GM12878 (cell line): ENCODE results near the gene TIPARP. TPM values are rescaled to one million over a fixed set of nuclear protein-coding genes. Genes with fewer than 3 reads are reported as not detected.

Experiments
- ATAC-seq: fragments of 200-7000 bp; cut with Tn5 transposase; 3 replicates; pipeline ENCODE4 v1.9.1; 2020; ENCODE audit warnings: mild to moderate bottlenecking, moderate library complexity
- BruUV-seq: library from RNA; stranded (reverse); fragments of 400-500 nt; replicated peaks from 2 replicates; lab custom pipeline; 2021; lab: Mats Ljungman, UMichigan
- CTCF ChIA-PET: fragments of 300-600 bp; sonication (Branson Sonifier 250); formaldehyde crosslinking; extraction: SDS; loops from one replicate; lab custom pipeline; 2021; ENCODE audit warnings: inconsistent platforms; lab: Yijun Ruan, JAX
- POLR2A ChIA-PET: fragments of 350-600 bp; formaldehyde crosslinking; extraction: SDS; loops from one replicate; lab custom pipeline; 2021; ENCODE audit warnings: inconsistent platforms; lab: Charles Lee
- RAD21 ChIA-PET: fragments of 300-600 bp; sonication (Branson Sonifier 250); formaldehyde crosslinking; loops from one replicate; lab custom pipeline; 2023; ENCODE audit warnings: antibody characterized with exemption; ENCODE audit not compliant: unreplicated experiment; lab: Charles Lee
- SMC1A ChIA-PET: fragments of 300-600 bp; sonication (Branson Sonifier 250); formaldehyde crosslinking; loops from one replicate; lab custom pipeline; 2023; ENCODE audit not compliant: unreplicated experiment, uncharacterized antibody; lab: Charles Lee
- DNase-seq: peaks from one replicate; pipeline ENCODE4 v3.0.0-alpha.2; 2011; ENCODE audit warnings: low read depth, low spot score
- FAIRE-seq: peaks from 3 replicates; lab custom pipeline; 2011; peaks lifted over from hg19 to GRCh38; lab: Jason Lieb, UNC
- H2AFZ ChIP-seq: 2 replicates; pipeline ENCODE4 v1.6.0; 2011; ENCODE audit warnings: low read depth, low read length, control low read depth; ENCODE audit not compliant: control insufficient read depth
- H3K27ac ChIP-seq: 2 replicates; pipeline ENCODE4 v1.5.1; 2011; ENCODE audit warnings: control low read depth; ENCODE audit not compliant: control insufficient read depth, insufficient read depth
- H3K27me3 ChIP-seq, 2 experiments: replicated peaks in 1 of 2; 2 replicates each; pipeline versions ENCODE4 v1.6.0 to v1.6.1; 2011; ENCODE audit warnings: low read length in 1 of 2; ENCODE audit not compliant: control insufficient read depth in 2 of 2, insufficient read depth in 2 of 2
- H3K36me3 ChIP-seq, 2 experiments: 2 replicates each; pipeline ENCODE4 v1.5.1; 2011; ENCODE audit warnings: low read length in 1 of 2; ENCODE audit not compliant: control insufficient read depth in 2 of 2, insufficient read depth in 2 of 2
- H3K4me1 ChIP-seq: 2 replicates; pipeline ENCODE4 v1.6.1; 2011; ENCODE audit warnings: mild to moderate bottlenecking, low read length, moderate library complexity, mixed read lengths; ENCODE audit not compliant: control insufficient read depth, insufficient read depth
- H3K4me2 ChIP-seq: 2 replicates; pipeline ENCODE4 v1.6.0; 2011; ENCODE audit warnings: control low read depth; ENCODE audit not compliant: control insufficient read depth, insufficient read depth
- H3K4me3 ChIP-seq: fragments of 200-600 bp; sonication (generic); 2 replicates; pipeline ENCODE4 v1.5.1; 2016
- H3K79me2 ChIP-seq: 2 replicates; pipeline ENCODE4 v1.6.0; 2011; ENCODE audit warnings: low read length; ENCODE audit not compliant: control insufficient read depth, insufficient read depth
- H3K9ac ChIP-seq: 2 replicates; pipeline ENCODE4 v1.8.0; 2011; ENCODE audit warnings: low read length, control low read depth, mixed read lengths; ENCODE audit not compliant: control insufficient read depth, insufficient read depth
- H3K9me3 ChIP-seq: replicated peaks from 3 replicates; pipeline ENCODE4 v1.5.1; 2011; ENCODE audit warnings: mild to moderate bottlenecking, low read length; ENCODE audit not compliant: control insufficient read depth, insufficient read depth
- H4K20me1 ChIP-seq: 2 replicates; pipeline ENCODE4 v1.6.0; 2011; ENCODE audit not compliant: control insufficient read depth, insufficient read depth
- RELA ChIP-seq: fragments of 450-650 bp; IDR thresholded peaks from 2 replicates; pipeline ENCODE4 v1.8.0; 2014; ENCODE audit warnings: borderline replicate concordance; ENCODE audit not compliant: partially characterized antibody
- TCF7 ChIP-seq: IDR thresholded peaks from 2 replicates; pipeline ENCODE4 v1.6.1; 2014; ENCODE audit warnings: antibody characterized with exemption, borderline replicate concordance
- YY1 ChIP-seq: IDR thresholded peaks from 2 replicates; pipeline ENCODE4 v1.6.1; 2011; ENCODE audit warnings: low read depth, mild to moderate bottlenecking, low read length
- ZNF217 ChIP-seq: fragments of 450-650 bp; IDR thresholded peaks from 2 replicates; pipeline ENCODE4 v1.6.1; 2017; ENCODE audit warnings: antibody characterized with exemption, mild to moderate bottlenecking
- ZNF687 ChIP-seq: fragments of 450-650 bp; IDR thresholded peaks from 2 replicates; pipeline ENCODE4 v1.6.1; 2017; ENCODE audit warnings: mild to moderate bottlenecking, moderate library complexity
- WGBS: methylation state at CpG from one replicate; pipeline ENCODE4 v1.1.6; 2016; ENCODE audit warnings: low lambda C conversion rate; ENCODE audit not compliant: insufficient replicate concordance, insufficient coverage; ENCODE audit errors: missing lambda C conversion rate; 5-methylcytosine and 5-hydroxymethylcytosine counted together
- in situ Hi-C: fragments of 300-500 bp; cut with MboI; formaldehyde crosslinking; loops from 9 replicates; pipeline ENCODE4 v1.14.3; 2018; ENCODE audit warnings: mixed read lengths
- intact Hi-C: fragments of 100-400 bp; cut with micrococcal nuclease; formaldehyde crosslinking; loops from one replicate; pipeline ENCODE4 v1.14.2; 2022; ENCODE audit not compliant: unreplicated experiment
- polyA plus RNA-seq, 11 experiments: library from polyadenylated mRNA; depleted of rRNA in 4 of 11; unstranded in 6 of 11; stranded (reverse) in 5 of 11; fragments of >200 nt; fragmentation: Nextera tagmentation in 4 of 11; fragmentation: Illumina TruSeq in 1 of 11; extraction: Ambion mirVana in 4 of 11; extraction: Trizol in 1 of 11; gene quantifications; 1 replicate in 1 of 11; 2 replicates in 10 of 11; pipeline versions ENCODE4 v1.2.1 to v1.2.3, GENCODE V29; 2011 to 2016; ENCODE audit warnings: inconsistent platforms in 2 of 11, missing spikeins in 2 of 11, low read depth in 1 of 11
- total RNA-seq, 4 experiments: library from RNA; depleted of rRNA in 3 of 4; stranded (reverse); fragments of >200 nt in 3 of 4; fragmentation: Illumina TruSeq in 1 of 4; extraction: Trizol in 1 of 4; gene quantifications; 2 replicates each; pipeline versions ENCODE4 v1.2.1 to v1.2.3, GENCODE V29; 2013 to 2021

Gene TIPARP
- total and polyA plus RNA-seq, 10 of the 15 experiments (the other 5 are each of a cell fraction or from before 2014, with no cell fraction given) = 3.2 to 21.5 (median 12.0) TPM

GRCh38 chr3:156673732-156674045 is 701 bp upstream of the TIPARP start:
- Histone ChIP-seq H3K9ac (no peak overlapping the region), H3K27me3 (no peaks in the 10 kb centered on the region), H2AFZ (peak overlapping the region; percentile 67), H3K9me3 (no peaks in the 10 kb centered on the region), H3K4me1 (peaks cover 3% of the 10 kb centered on the region), H3K4me2 (peak overlapping the region; percentile 73), H3K36me3 (peaks cover 3 to 4% of the 10 kb centered on the region in 2 experiments; a peak in 3 of 4 replicates), H3K4me3 (peak overlapping the region; percentile 28; the same call in 1 of the 2 replicates), H3K79me2 (peaks cover 43% of the 10 kb centered on the region), H3K27ac (0 out of 2 replicates have a peak overlapping the region, but pooled peaks have one; percentile 27), H4K20me1 (peaks cover 3% of the 10 kb centered on the region; the same call in 1 of the 2 replicates)
- ATAC-seq = no peak
- intact Hi-C loops = loop anchor here (1.0 to 2.0 kb wide), 7 partner anchors 118 to 523 kb away; partner anchors contain the start of gene SSR3
- in situ Hi-C loops = no loop called here
- RAD21 ChIA-PET = interaction anchor here (0.8 to 5.9 kb wide), 31 partner anchors 9 to 464 kb away, joined by 3 to 64 read pairs (median 5); partner anchors contain the start of gene SSR3
- CTCF ChIA-PET = interaction anchor here (0.5 to 12.1 kb wide), 44 partner anchors 9 to 836 kb away, joined by 3 to 199 read pairs (median 4); partner anchors contain the start of gene SSR3
- POLR2A ChIA-PET = interaction anchor here (0.7 to 1.8 kb wide), 6 partner anchors 9 to 407 kb away, joined by 3 to 9 read pairs (median 4); partner anchors contain the start of gene SSR3
- WGBS = 18% methylated on average over 10 of the region's 10 CpGs
- DNase-seq = no peak
- TSS peak; percentile 61 for BruUV-seq
- no peak for FAIRE-seq
- SMC1A ChIA-PET = interaction anchor here (0.8 to 8.9 kb wide), 35 partner anchors 9 to 521 kb away, joined by 3 to 142 read pairs (median 6); partner anchors contain the start of gene SSR3
- TF ChIP-seq YY1 = no peak
- TF ChIP-seq ZNF687 = 0 out of 2 replicates have a peak, but pooled peaks have one; percentile 85
- peak; percentile 82; the same call in 1 of the 2 replicates for TF ChIP-seq ZNF217
- TF ChIP-seq RELA = no peak
- 0 out of 2 replicates have a peak, but pooled peaks have one; percentile 11 for TF ChIP-seq TCF7
